B cell (primary cell): ENCODE data around the gene RNF4. TPM values are rescaled to one million over a fixed set of nuclear protein-coding genes. Genes with fewer than 3 reads are reported as not detected.
A peak's percentile ranks its signal among the peaks of the same experiment; 100 is the strongest.

Experiments used
- ATAC-seq: fragments of 200-7000 bp; cut with Tn5 transposase; one replicate; pipeline ENCODE4 v1.10.0; 2021; ENCODE audit warnings: low read depth, mild to moderate bottlenecking, moderate number of reproducible peaks, moderate library complexity
- CTCF ChIA-PET: fragments of 350-600 bp; sonication (Branson Sonifier 250); formaldehyde crosslinking; loops from one replicate; lab custom pipeline; 2021; ENCODE audit warnings: antibody characterized with exemption, inconsistent platforms; lab: Charles Lee
- POLR2A ChIA-PET: fragments of 350-600 bp; sonication (Branson Sonifier 250); formaldehyde crosslinking; loops from one replicate; lab custom pipeline; 2021; ENCODE audit warnings: antibody characterized with exemption; lab: Charles Lee
- DNase-seq: peaks from one replicate; pipeline ENCODE4 v3.0.0; 2013
- H2AFZ ChIP-seq: 2 replicates; pipeline ENCODE4 v1.6.1; 2012; ENCODE audit warnings: mild to moderate bottlenecking, low read depth, low read length; ENCODE audit not compliant: insufficient read depth, poor library complexity, severe bottlenecking
- H3K27ac ChIP-seq, 2 donors: 1 replicate in 1 of 2; 2 replicates in 1 of 2; pipeline ENCODE4 v1.5.1; 2012 to 2013; ENCODE audit warnings: low read length in 2 of 2, mild to moderate bottlenecking in 2 of 2, moderate library complexity in 1 of 2
- H3K27me3 ChIP-seq, 4 experiments: fragments of 200-600 bp in 1 of 4; sonication (generic) in 1 of 4; replicated peaks in 1 of 4; 1 replicate in 2 of 4; 2 replicates in 2 of 4; pipeline versions ENCODE4 v1.6.1 to v1.7.0; 2013 to 2016; ENCODE audit warnings: low read length in 3 of 4, mild to moderate bottlenecking in 2 of 4, mixed read lengths in 1 of 4, moderate library complexity in 1 of 4; ENCODE audit not compliant: insufficient read depth in 4 of 4, control insufficient read depth in 3 of 4; ENCODE audit errors: control extremely low read depth in 1 of 4
- H3K36me3 ChIP-seq, 2 experiments: replicated peaks in 1 of 2; 1 replicate in 1 of 2; 2 replicates in 1 of 2; pipeline versions ENCODE4 v1.6.1 to v1.7.1; 2013; ENCODE audit warnings: low read length in 1 of 2; ENCODE audit not compliant: insufficient read depth in 2 of 2, control insufficient read depth in 1 of 2; ENCODE audit errors: control extremely low read depth in 1 of 2, extremely low read depth in 1 of 2
- H3K4me1 ChIP-seq, 2 donors: fragments of 200-600 bp in 1 of 2; sonication (generic) in 1 of 2; 1 replicate in 1 of 2; 2 replicates in 1 of 2; pipeline versions ENCODE4 v1.5.1 to v1.6.1; 2013 to 2017; ENCODE audit warnings: low read length in 2 of 2; ENCODE audit not compliant: control insufficient read depth in 2 of 2, insufficient read depth in 2 of 2
- H3K4me2 ChIP-seq: replicated peaks from 2 replicates; pipeline ENCODE3; 2012; ENCODE audit warnings: mild to moderate bottlenecking, low read depth, low read length; ENCODE audit not compliant: poor library complexity, severe bottlenecking
- H3K4me3 ChIP-seq, 5 experiments: fragments of 200-600 bp in 1 of 5; sonication (generic) in 1 of 5; 1 replicate in 3 of 5; 2 replicates in 2 of 5; pipeline versions ENCODE4 v1.5.1 to v1.7.0; 2011 to 2016; ENCODE audit warnings: low read length in 4 of 5, mild to moderate bottlenecking in 4 of 5, low read depth in 2 of 5, control low read depth in 1 of 5, moderate library complexity in 1 of 5; ENCODE audit not compliant: insufficient read depth in 1 of 5; ENCODE audit errors: control extremely low read depth in 1 of 5, extremely low read depth in 1 of 5
- H3K79me2 ChIP-seq: fragments of 200-600 bp; sonication (generic); one replicate; pipeline ENCODE4 v1.6.0; 2016; ENCODE audit warnings: low read length; ENCODE audit not compliant: control insufficient read depth, insufficient read depth
- H3K9ac ChIP-seq: fragments of 200-600 bp; sonication (generic); 2 replicates; pipeline ENCODE4 v1.6.1; 2017; ENCODE audit warnings: mild to moderate bottlenecking, low read length, moderate library complexity
- H3K9me3 ChIP-seq, 3 donors: one replicate each; pipeline versions ENCODE4 v1.6.1 to v1.7.1; 2013; ENCODE audit warnings: low read length in 2 of 3; ENCODE audit not compliant: control insufficient read depth in 2 of 3, insufficient read depth in 1 of 3; ENCODE audit errors: control extremely low read depth in 1 of 3
- H4K20me1 ChIP-seq: 2 replicates; pipeline ENCODE4 v1.6.0; 2012; ENCODE audit warnings: mild to moderate bottlenecking, low read length; ENCODE audit not compliant: insufficient read depth, control insufficient read depth, poor library complexity, severe bottlenecking
- H3K27ac Mint-ChIP-seq: one replicate; pipeline ENCODE4 v1.8.0; 2021; ENCODE audit warnings: mixed read lengths
- H3K27me3 Mint-ChIP-seq: one replicate; pipeline ENCODE4 v1.8.0; 2021; ENCODE audit warnings: mixed read lengths
- H3K4me1 Mint-ChIP-seq: one replicate; pipeline ENCODE4 v1.8.0; 2021; ENCODE audit warnings: mixed read lengths
- H3K4me3 Mint-ChIP-seq: one replicate; pipeline ENCODE4 v1.8.0; 2021; ENCODE audit warnings: mixed read lengths
- H3K9me3 Mint-ChIP-seq: one replicate; pipeline ENCODE4 v1.8.0; 2022; ENCODE audit warnings: mixed read lengths; ENCODE audit not compliant: insufficient read depth
- EZH2 ChIP-seq: IDR thresholded peaks from 2 replicates; pipeline ENCODE4 v1.6.1; 2012; ENCODE audit warnings: borderline replicate concordance, low read depth, mild to moderate bottlenecking, moderate library complexity, low read length; ENCODE audit not compliant: insufficient read depth, poor library complexity, severe bottlenecking
- WGBS: methylation state at CpG from one replicate; pipeline ENCODE4 v1.1.5; 2013; ENCODE audit warnings: missing lambda C conversion rate; ENCODE audit not compliant: insufficient coverage; 5-methylcytosine and 5-hydroxymethylcytosine counted together
- intact Hi-C: fragments of 100-400 bp; cut with micrococcal nuclease; formaldehyde crosslinking; loops from one replicate; pipeline ENCODE4 v1.10.0; 2022
- polyA plus RNA-seq: library from polyadenylated mRNA; depleted of rRNA; stranded (reverse); fragments of >200 nt; gene quantifications from 2 replicates; pipeline ENCODE4 v1.2.3, GENCODE V29; 2012
- total RNA-seq, 2 donors: library from RNA; stranded (reverse); fragments of 120-200 nt in 1 of 2; gene quantifications; 1 replicate in 1 of 2; 2 replicates in 1 of 2; pipeline versions ENCODE4 v1.2.3 to v1.2.4, GENCODE V29; 2013 to 2022
- TF ChIP-seq, protein P1 (sequence below): fragments of 200-600 bp; IDR thresholded peaks from one replicate; pipeline ENCODE4 v1.8.0; 2022; ENCODE audit warnings: antibody characterized with exemption, mild to moderate bottlenecking

The RNF4 gene
- total and polyA plus RNA-seq, 2 donors (not counting 1 experiment from before 2014, with no cell fraction given) = 61.8 to 95.2 TPM

DNA sequence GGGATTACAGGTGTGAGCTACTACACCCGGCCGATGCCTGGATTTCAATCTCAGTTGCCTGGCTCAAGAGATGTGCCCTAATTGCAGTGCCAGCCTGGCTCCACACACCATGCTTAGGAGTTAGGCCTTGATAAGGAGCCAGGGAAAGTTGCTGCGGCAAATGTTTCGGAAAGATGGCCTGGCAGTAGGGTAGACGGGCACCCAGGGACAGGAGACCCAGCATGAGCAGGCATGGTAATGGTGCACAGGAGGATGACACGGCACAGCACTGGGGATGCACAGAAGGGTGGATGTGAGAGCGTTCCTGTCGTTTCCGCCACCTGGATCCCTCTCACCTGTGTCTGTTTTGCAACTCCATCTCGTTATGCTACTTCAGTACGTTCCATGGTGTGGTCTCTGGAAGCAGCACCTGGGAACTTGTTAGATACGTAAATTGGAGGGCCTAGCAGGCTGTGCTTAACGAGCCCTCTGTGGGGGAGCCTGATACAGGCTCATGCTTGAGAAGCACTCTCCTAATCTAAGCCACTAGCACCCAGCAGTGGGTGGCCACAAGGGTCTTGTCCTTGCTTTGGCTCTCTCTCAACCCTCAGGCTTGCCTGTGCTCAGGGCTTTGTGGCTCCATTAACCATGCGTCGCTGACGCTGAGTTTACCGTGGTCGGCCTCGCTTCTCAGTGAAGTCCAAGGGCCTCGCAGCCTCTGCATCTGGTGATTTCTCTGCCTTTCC, 20.3 kb downstream of the RNF4 start:
- Histone ChIP-seq H3K27ac (no peak overlapping the region), H3K4me2 (no peak overlapping the region), H3K4me1 (peaks cover 41 to 51% of the 10 kb centered on the region in 2 donors), H3K27me3 (no peaks in the 10 kb centered on the region), H2AFZ (no peak overlapping the region), H3K4me3 (no peak overlapping the region), H3K79me2 (peaks cover 97% of the 10 kb centered on the region), H3K36me3 (peaks cover 0 to 50% of the 10 kb centered on the region in 2 experiments), H3K9ac (no peak overlapping the region), H3K9me3 (no peaks in the 10 kb centered on the region), H4K20me1 (peaks cover 91% of the 10 kb centered on the region)
- no peak for TF ChIP-seq EZH2
- TF ChIP-seq, protein P1, sequence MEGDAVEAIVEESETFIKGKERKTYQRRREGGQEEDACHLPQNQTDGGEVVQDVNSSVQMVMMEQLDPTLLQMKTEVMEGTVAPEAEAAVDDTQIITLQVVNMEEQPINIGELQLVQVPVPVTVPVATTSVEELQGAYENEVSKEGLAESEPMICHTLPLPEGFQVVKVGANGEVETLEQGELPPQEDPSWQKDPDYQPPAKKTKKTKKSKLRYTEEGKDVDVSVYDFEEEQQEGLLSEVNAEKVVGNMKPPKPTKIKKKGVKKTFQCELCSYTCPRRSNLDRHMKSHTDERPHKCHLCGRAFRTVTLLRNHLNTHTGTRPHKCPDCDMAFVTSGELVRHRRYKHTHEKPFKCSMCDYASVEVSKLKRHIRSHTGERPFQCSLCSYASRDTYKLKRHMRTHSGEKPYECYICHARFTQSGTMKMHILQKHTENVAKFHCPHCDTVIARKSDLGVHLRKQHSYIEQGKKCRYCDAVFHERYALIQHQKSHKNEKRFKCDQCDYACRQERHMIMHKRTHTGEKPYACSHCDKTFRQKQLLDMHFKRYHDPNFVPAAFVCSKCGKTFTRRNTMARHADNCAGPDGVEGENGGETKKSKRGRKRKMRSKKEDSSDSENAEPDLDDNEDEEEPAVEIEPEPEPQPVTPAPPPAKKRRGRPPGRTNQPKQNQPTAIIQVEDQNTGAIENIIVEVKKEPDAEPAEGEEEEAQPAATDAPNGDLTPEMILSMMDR = no peak
- Mint-ChIP-seq H3K9me3 (no peaks in the 10 kb centered on the region), H3K27ac (no peak overlapping the region), H3K4me1 (peaks cover 62% of the 10 kb centered on the region), H3K4me3 (no peak overlapping the region), H3K27me3 (no peaks in the 10 kb centered on the region)
- ATAC-seq (no peak), DNase-seq (no peak)
- POLR2A ChIA-PET = no interaction called here
- intact Hi-C loops = loop anchor here (10.0 kb wide), 2 partner anchors 356 to 446 kb away; partner anchors contain the start of gene ADD1
- 92% methylated on average over 20 of the region's 20 CpGs for WGBS
- CTCF ChIA-PET = no interaction called here

DNA sequence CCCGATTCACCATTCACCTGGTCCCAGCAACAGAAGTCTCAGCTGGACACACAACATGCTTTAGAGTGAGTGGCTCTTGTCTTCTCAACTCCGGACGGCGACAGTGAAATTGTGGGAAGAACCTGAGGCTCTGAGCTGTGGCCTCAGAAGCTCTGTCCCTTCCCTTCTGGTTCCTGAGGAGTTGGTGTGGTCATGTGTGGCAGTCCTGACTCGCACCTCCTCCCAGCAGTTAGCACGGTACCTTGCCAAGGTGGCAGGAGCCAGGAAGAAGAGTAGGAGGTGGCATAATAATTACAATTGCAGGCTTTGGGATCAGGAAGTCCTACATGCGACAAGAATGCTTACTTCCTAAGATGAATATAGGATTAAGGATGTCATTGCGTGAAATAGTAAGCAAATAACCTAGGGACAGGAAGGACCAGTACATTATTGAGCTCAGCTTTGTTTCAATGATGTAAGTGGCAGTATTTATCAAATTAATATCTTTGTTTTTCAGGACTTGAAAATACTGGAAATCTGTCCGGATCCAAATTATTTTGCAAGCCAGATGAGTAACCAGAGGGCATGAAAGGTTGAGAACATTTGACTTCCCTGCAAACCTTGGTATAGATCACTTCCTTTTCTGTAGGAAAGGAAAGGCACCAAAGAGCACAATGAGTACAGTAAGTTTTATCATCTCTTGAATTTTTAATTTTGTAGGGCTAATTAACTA, 21.1 kb downstream of the RNF4 start:
- intact Hi-C loops = loop anchor here (10.0 kb wide), 2 partner anchors 355 to 445 kb away; partner anchors contain the start of gene ADD1
- CTCF ChIA-PET = no interaction called here
- H2AFZ ChIP-seq = no peak overlapping the region
- H3K36me3 ChIP-seq = peaks cover 0 to 51% of the 10 kb centered on the region in 2 experiments
- Mint-ChIP-seq H3K4me3 (no peak overlapping the region), H3K27me3 (no peaks in the 10 kb centered on the region), H3K9me3 (no peaks in the 10 kb centered on the region), H3K4me1 (peaks cover 59% of the 10 kb centered on the region), H3K27ac (peak overlapping the region; percentile 53)
- H3K4me1 ChIP-seq = peaks cover 34 to 48% of the 10 kb centered on the region in 2 donors
- no peak for ATAC-seq
- TF ChIP-seq, protein P1 = no peak
- TF ChIP-seq EZH2 = no peak
- H3K27ac ChIP-seq = no peak overlapping the region
- no peak overlapping the region for H3K9ac ChIP-seq
- H3K79me2 ChIP-seq = peaks cover 97% of the 10 kb centered on the region
- H4K20me1 ChIP-seq = peaks cover 86% of the 10 kb centered on the region
- no peak for DNase-seq
- H3K27me3 ChIP-seq = no peaks in the 10 kb centered on the region
- H3K9me3 ChIP-seq = no peaks in the 10 kb centered on the region
- H3K4me3 ChIP-seq = no peak overlapping the region
- no peak overlapping the region for H3K4me2 ChIP-seq
- 96% methylated on average over 4 of the region's 9 CpGs for WGBS
- POLR2A ChIA-PET = no interaction called here
